ENCODE measurements around the gene POLQ. TPM values are rescaled to one million over a fixed set of nuclear protein-coding genes. Genes with fewer than 3 reads are reported as not detected.

The POLQ gene
- total and polyA plus RNA-seq, 2 donors (not counting 3 experiments of a cell fraction or from before 2014, with no cell fraction given), result 1.8 to 10.8 TPM

GRCh38 chr3:121414924-121415323 is 130.9 kb downstream of the POLQ start:
- DNase-seq (ENCODE audit: low read depth, low spot score) (no peak), FAIRE-seq (no peak)
- no peaks in the 10 kb centered on the region for H3K9me3 ChIP-seq (replicated peaks; ENCODE audit: control insufficient read depth, insufficient read depth, low read length)
- H3K27ac ChIP-seq (ENCODE audit: insufficient read depth, low read depth, low read length), result no peak overlapping the region
- TF ChIP-seq CTCF (IDR thresholded peaks at IDR 0.05; ENCODE audit: extremely low read depth in 1 of 2, insufficient read depth in 1 of 2, low read depth in 1 of 2, low read length in 2 of 2) (no peak), EZH2 (IDR thresholded peaks at IDR 0.05; ENCODE audit: borderline replicate concordance, low read depth, low read length, severe bottlenecking) (no peak)
- intact Hi-C loops (cut with micrococcal nuclease), result no loop called here
- H3K79me2 ChIP-seq (ENCODE audit: control insufficient read depth, insufficient read depth, low read length), result no peaks in the 10 kb centered on the region
- no peaks in the 10 kb centered on the region for H3K36me3 ChIP-seq (ENCODE audit: control insufficient read depth in 2 of 2, extremely low read depth in 1 of 2, insufficient read depth in 2 of 2, low read length in 2 of 2)
- H3K9ac ChIP-seq (replicated peaks; ENCODE audit: extremely low read depth, insufficient read depth, low read length), result no peak overlapping the region
- dilution Hi-C loops (cut with MboI; ENCODE audit: extremely low pct_ligation_motif_present, low sequenced_read_pairs), result no loop called here
- no peak overlapping the region for H3K4me2 ChIP-seq (ENCODE audit: insufficient read depth, low read length)
- no TSS peak for BruUV-seq (replicated peaks)
- H3K4me1 ChIP-seq (ENCODE audit: control insufficient read depth, extremely low read depth, insufficient read depth, low read length), result peaks cover 3% of the 10 kb centered on the region
- H3K9me1 ChIP-seq (replicated peaks; ENCODE audit: control insufficient read depth, extremely low read depth, insufficient read depth, low read length), result no peaks in the 10 kb centered on the region
- H4K20me1 ChIP-seq (replicated peaks; ENCODE audit: control insufficient read depth, extremely low read depth, insufficient read depth, low read length), result no peaks in the 10 kb centered on the region
- H2AFZ ChIP-seq (ENCODE audit: low read depth, low read length), result no peak overlapping the region
- POLR2A ChIA-PET, result no interaction called here
- no peak overlapping the region for H3K4me3 ChIP-seq (replicated peaks in 1 of 3; ENCODE audit: insufficient read depth in 1 of 3, low read depth in 1 of 3, low read length in 3 of 3)
- no peaks in the 10 kb centered on the region for H3K27me3 ChIP-seq (ENCODE audit: control insufficient read depth in 2 of 2, insufficient read depth in 2 of 2, low read length in 2 of 2)
- CTCF ChIA-PET, result interaction anchor here (1.3 kb wide), 1 partner anchor 11 kb away, joined by 5 read pairs; no protein-coding TSS in a partner anchor

- peaks cover 3% of the 10 kb centered on the region for H3K4me1 ChIP-seq (ENCODE audit: control insufficient read depth, extremely low read depth, insufficient read depth, low read length)
- FAIRE-seq, result no peak
- TF ChIP-seq EZH2 (IDR thresholded peaks at IDR 0.05; ENCODE audit: borderline replicate concordance, low read depth, low read length, severe bottlenecking), result no peak
- no peak for TF ChIP-seq MAX (IDR thresholded peaks at IDR 0.05; ENCODE audit: insufficient read depth, insufficient read length)
- TF ChIP-seq MYC (IDR thresholded peaks at IDR 0.05; ENCODE audit: low read depth, low read length), result no peak
- TF ChIP-seq JUN (IDR thresholded peaks at IDR 0.05; ENCODE audit: borderline replicate concordance, insufficient read depth, insufficient read length, low read depth), result no peak
- TF ChIP-seq POLR2AphosphoS5 (IDR thresholded peaks at IDR 0.05; ENCODE audit: insufficient read depth, low read depth, low read length), result no peak
- TF ChIP-seq FOS (IDR thresholded peaks at IDR 0.05; ENCODE audit: borderline replicate concordance, insufficient read depth, low read length), result no peak
- no peak for TF ChIP-seq POLR2A (IDR thresholded peaks at IDR 0.05; ENCODE audit: low read depth, low read length)
- no peak for TF ChIP-seq GATA2 (IDR thresholded peaks at IDR 0.05; ENCODE audit: insufficient read depth, insufficient read length, low read depth, low read length)
- no peak for TF ChIP-seq CTCF (IDR thresholded peaks at IDR 0.05; ENCODE audit: extremely low read depth in 1 of 2, insufficient read depth in 1 of 2, low read depth in 1 of 2, low read length in 2 of 2)
Observed at GRCh38 chr3:121411523-121411922, 134.3 kb downstream of the POLQ start.

More at GRCh38 chr3:121411523-121411922, 134.3 kb downstream of the POLQ start:
- no peaks in the 10 kb centered on the region for H3K36me3 ChIP-seq (ENCODE audit: control insufficient read depth in 2 of 2, extremely low read depth in 1 of 2, insufficient read depth in 2 of 2, low read length in 2 of 2)
- no peak overlapping the region for H3K4me2 ChIP-seq (ENCODE audit: insufficient read depth, low read length)
- POLR2A ChIA-PET, result no interaction called here
- H2AFZ ChIP-seq (ENCODE audit: low read depth, low read length), result no peak overlapping the region
- intact Hi-C loops (cut with micrococcal nuclease) (no loop called here), dilution Hi-C loops (cut with MboI; ENCODE audit: extremely low pct_ligation_motif_present, low sequenced_read_pairs) (no loop called here)
- no peak for DNase-seq (ENCODE audit: low read depth, low spot score)
- H3K27ac ChIP-seq (ENCODE audit: insufficient read depth, low read depth, low read length), result no peak overlapping the region
- BruUV-seq (replicated peaks), result no TSS peak
- no peaks in the 10 kb centered on the region for H3K9me1 ChIP-seq (replicated peaks; ENCODE audit: control insufficient read depth, extremely low read depth, insufficient read depth, low read length)
- no peaks in the 10 kb centered on the region for H4K20me1 ChIP-seq (replicated peaks; ENCODE audit: control insufficient read depth, extremely low read depth, insufficient read depth, low read length)
- H3K79me2 ChIP-seq (ENCODE audit: control insufficient read depth, insufficient read depth, low read length), result no peaks in the 10 kb centered on the region
- CTCF ChIA-PET, result interaction anchor here (0.6 kb wide), 1 partner anchor 17 kb away, joined by 4 read pairs; no protein-coding TSS in a partner anchor
- H3K27me3 ChIP-seq (ENCODE audit: control insufficient read depth in 2 of 2, insufficient read depth in 2 of 2, low read length in 2 of 2), result no peaks in the 10 kb centered on the region
- no peak overlapping the region for H3K9ac ChIP-seq (replicated peaks; ENCODE audit: extremely low read depth, insufficient read depth, low read length)
- H3K9me3 ChIP-seq (replicated peaks; ENCODE audit: control insufficient read depth, insufficient read depth, low read length), result no peaks in the 10 kb centered on the region
- H3K4me3 ChIP-seq (replicated peaks in 1 of 3; ENCODE audit: insufficient read depth in 1 of 3, low read depth in 1 of 3, low read length in 3 of 3), result no peak overlapping the region

All from endothelial cell of umbilical vein (primary cell).